ENCODE results near the gene ENGASE.

ENGASE gene

DNA sequence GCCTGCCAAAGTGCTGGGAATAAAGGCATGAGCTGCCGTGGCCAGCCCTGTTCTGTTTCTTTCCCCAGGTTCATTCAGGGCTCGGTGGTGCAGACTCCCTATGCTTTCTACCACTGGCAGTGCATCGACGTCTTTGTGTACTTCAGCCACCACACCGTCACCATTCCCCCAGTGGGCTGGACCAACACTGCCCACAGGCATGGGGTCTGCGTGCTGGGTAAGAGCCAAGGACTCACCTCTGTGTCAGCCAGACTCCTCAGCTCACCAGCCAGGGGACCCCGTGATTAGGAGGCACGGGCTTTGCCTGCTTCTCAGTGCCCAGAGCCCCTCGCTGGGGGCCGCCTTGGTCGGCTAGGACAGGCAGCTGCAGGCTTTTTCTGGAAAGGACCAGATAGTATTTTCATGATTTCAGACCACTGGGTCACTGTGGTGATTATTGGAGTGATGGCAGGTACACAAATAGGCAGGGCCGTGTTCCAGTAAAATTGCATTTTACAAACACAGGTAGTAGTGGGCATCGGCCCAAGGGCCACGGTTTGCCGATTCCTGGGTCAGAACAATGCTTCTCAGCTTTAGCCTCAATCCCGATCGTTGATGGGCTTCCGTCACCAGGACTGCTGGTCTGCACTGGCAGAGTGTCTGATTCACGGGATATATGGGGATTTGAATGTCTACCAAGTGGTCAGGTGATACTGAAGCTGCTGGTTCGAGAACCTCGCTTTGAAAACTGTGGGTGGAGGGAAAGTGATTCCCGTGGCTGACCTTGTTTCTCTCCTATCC is 5.0 kb downstream of the ENGASE start:
- no peak for DNase-seq (ENCODE audit: low read depth)

DNA sequence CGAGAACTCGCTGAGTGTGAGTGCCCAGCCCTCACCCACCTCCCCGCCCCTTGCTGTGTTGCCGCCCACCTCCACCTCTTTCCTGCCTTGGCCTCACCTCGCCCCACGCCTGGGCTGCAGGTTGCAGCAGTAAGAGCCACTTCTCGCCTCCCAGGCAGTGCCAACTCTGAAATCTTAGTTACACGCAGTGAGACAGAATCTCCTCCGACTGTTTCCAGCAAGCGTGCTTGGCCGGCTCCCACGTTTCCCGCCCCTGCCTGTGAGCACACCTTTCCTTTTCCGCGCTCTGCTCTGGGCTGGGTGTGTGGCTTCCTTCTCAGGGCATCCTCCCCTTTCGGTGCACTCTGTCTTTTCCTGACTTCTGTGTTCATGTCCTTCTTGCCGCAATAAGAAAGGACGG is 5.7 kb downstream of the ENGASE start:
- DNase-seq (ENCODE audit: low read depth), result no peak

DNA sequence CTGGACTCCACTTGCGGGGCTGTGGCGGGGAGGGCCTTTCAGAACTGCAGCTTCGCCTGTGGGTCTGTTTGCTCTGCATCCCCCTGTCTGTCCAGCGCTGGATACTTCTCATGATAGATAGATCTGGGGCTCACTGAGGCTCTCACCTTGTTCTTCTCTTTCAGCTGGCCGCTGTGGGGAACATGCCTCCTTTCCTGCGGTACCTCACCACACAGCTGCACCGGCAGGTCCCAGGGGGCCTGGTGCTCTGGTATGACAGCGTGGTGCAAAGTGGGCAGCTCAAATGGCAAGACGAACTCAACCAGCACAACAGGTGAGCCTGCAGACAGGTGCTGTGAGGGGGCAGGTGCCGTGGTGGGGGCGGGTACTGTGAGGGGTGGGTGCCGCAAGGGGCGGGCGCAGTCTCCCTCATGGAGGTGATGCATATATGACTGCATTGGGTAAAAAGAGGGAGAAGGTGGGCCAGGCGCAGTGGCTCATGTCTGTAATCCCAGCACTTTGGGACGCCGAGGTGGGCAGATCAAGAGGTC is 6.2 kb downstream of the ENGASE start:
- DNase-seq (ENCODE audit: low read depth), result no peak

DNA sequence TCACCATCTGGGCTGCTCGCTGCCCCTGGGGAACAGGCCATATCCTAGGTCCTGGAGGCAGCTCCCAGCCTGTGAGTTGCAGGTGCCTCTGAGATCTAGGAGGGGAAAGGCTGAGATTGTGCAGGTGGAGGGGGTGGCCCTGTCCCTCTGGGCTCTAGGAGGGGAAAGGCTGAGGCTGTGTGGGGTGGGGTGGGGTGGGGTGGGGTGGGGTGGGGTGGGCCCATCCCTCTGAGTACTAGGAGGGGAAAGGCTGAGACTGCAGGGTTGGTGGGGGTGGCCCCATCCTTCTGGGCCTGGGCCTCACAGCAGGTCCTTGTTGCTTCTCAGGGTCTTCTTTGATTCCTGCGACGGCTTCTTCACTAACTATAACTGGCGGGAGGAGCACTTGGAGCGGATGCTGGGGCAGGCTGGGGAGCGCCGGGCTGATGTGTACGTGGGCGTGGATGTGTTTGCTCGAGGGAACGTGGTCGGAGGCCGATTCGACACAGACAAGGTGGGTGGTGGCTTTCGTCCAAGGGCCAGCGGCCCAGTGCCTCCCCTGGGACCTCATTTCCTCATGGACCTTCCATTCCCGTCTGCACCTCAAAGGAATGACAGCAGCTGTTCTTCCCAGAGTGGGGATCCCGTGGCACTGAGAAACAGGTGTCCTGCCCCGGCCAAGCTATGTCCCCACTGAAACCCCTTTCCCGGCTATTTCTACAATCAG is 7.1 kb downstream of the ENGASE start:
- DNase-seq (ENCODE audit: low read depth), result no peak

DNA sequence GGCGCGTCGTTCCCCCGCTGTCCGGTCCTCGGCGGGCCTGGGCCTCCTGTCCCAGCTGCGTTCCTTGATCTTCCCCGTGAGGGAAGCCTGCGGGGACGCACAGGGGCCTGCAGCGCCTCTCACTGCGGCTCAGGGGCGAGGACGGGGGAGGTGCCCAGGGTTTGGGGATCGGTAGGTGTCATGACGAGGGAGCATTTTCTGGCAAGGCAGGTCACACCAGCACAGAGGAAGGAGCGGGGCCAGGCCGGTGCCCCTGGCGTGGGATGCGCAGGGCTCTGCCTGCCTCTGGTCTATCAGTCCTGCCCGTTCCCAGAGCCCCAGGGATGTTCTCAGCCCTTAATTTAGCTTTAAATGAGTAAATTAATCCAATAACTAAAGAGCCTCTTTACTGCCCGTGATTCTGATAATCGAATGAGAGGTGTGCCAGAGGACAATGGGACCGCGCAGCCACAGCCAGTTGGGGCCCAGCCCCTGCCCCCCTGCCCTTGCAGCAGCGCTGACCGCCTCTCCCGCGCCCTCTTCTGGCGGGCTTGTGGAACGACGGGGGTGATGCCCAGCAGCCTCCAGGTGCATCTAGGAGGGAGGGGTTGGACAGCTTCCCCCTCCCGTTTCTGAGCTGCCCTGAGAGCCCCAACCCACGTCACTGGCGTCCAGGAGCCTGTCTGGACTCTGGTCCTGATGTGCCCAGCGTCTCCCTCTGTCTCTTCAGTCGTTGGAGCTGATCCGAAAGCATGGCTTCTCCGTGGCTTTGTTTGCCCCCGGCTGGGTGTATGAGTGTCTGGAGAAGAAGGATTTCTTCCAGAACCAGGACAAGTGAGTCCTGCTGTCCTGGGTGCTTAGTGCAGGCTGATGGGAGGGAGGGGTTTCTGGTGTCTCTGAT is 7.9 kb downstream of the ENGASE start:
- DNase-seq (ENCODE audit: low read depth), result peak; percentile 22

DNA sequence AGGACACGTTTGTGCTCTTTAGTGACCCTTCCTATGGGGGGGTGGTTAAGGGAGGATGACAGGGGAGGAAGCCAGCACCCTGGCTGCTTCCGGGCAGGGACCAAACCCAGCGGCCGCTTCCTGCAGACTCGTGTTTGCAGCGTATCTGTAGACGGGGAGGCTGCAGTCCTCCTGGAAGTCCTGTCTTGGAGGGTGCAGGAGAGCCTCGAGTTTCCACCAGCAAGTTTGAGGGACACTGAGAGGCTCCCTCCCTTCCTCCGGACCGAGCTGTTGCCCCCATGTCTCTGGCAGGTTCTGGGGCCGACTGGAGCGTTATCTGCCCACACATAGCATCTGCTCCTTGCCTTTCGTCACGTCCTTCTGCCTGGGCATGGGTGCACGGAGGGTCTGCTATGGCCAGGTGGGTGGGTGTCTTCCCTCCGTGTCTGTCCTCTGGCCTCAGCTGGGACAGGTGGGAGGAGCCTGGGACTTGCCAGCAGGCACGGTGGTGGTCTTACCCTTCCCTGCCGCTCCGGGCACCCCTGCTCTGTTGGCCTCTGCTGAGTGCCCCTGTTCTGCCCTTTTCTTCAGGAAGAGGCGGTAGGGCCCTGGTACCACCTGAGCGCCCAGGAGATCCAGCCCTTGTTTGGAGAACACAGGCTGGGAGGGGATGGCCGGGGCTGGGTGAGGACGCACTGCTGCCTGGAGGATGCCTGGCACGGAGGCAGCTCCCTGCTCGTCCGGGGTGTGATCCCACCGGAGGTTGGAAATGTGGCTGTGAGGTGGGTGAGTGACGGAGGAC is 8.8 kb downstream of the ENGASE start:
- no peak for DNase-seq (ENCODE audit: low read depth)

DNA sequence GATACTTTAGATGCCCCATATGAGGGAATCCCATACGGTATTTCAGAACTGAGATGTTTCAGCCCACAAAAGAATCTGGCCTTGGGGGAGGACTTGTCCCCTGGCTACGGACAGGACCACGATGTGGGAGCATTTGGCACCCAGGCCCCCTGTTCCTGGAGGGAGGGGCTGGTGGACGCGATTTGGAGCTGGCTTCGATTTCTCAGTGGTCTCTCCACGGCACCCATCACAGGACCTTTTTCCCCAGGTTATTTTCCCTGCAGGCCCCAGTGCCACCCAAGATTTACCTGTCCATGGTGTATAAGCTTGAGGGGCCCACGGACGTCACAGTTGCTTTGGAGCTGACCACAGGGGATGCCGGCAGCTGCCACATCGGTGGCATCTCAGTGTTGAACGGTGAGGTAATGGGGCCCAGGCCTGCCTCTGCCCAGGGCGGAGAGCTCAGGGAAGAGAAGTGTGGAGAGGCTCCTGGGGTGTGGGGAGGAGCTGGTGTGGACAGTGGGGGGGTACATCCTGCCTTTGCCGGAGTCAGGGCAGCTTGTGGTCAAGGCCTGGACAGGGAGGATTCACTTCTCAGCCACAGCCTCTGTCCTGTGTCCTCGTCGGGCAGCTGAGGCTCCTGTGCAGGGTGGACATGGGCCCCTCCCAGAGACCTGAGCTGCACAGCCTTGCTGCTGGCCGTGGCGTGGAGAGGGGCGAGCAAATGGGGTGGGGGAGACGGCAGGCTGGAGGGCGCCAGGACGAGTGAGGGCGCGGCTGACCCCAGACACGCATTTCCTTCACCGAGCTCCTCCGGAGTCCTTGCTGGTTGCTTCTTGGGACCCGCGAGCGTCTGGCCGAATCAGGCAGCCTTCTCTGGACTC is 9.9 kb downstream of the ENGASE start:
- no peak for DNase-seq (ENCODE audit: low read depth)

DNA sequence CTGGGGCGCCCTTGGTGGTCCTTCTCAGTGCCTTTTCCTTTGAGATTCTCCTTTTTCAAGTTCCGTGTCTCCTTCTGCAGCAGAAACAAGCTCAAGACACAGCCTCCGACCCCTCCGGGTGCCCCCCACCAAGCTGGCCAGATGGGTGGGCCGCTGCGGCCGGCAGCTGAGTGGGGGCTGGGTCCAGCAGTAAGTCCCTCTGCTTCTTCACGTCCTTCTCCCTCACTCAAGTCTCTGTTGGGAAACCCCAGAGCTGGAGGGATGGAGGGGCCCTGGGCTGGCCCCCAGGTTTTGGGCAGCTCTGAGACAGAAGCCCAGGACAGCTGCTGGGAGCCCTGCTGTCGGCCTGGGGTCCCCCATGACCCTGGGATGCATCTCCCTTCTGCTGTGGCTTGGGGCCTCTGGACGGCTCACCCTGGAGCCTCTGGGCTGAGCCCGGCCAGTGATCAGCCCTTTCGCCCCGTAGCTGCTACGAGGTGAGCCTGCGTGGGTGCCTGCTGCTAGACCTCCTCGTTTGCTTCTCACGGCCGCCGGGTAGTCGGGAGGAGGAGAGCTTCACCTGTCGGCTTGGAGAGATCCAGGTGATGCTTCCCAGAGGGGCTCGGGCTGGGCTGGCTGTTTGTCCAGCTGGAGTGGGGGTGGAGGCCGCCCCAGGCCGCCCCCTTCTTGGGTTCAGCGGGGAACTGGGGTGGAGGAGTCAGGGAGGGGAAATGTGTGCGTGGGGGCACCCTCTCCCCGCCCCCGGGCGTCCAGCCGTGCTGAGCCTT is 10.7 kb downstream of the ENGASE start:
- no peak for DNase-seq (ENCODE audit: low read depth)

DNA sequence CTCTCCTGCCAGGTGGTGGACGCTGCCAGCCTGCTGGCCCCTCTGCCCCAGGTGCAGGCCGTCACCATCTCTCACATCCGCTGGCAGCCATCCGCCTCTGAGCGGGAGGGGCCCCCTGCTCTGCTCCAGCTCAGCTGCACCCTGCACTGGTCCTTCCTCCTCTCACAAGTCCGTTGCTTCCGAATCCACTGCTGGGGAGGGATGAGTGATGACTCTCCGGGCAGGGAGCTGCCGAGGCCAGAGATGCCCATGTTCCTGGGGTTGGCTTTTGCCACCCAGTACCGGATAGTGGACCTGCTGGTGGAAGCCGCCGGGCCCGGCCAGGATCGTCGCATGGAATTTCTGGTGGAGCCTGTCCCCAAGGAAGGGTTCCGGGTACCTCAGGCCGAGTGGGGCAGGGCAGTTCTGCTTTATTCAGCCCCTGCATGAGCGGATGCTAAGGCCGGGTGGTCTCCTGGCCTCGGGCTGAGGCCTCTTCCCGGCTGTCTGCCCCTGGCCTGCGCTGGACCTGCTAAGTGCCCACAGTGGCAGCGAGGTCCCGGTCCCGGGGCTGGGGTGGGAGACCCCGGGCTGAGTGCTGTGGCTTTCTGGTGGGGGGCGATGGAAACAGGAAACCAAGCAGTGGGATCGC is 11.4 kb downstream of the ENGASE start:
- DNase-seq (ENCODE audit: low read depth), result no peak

DNA sequence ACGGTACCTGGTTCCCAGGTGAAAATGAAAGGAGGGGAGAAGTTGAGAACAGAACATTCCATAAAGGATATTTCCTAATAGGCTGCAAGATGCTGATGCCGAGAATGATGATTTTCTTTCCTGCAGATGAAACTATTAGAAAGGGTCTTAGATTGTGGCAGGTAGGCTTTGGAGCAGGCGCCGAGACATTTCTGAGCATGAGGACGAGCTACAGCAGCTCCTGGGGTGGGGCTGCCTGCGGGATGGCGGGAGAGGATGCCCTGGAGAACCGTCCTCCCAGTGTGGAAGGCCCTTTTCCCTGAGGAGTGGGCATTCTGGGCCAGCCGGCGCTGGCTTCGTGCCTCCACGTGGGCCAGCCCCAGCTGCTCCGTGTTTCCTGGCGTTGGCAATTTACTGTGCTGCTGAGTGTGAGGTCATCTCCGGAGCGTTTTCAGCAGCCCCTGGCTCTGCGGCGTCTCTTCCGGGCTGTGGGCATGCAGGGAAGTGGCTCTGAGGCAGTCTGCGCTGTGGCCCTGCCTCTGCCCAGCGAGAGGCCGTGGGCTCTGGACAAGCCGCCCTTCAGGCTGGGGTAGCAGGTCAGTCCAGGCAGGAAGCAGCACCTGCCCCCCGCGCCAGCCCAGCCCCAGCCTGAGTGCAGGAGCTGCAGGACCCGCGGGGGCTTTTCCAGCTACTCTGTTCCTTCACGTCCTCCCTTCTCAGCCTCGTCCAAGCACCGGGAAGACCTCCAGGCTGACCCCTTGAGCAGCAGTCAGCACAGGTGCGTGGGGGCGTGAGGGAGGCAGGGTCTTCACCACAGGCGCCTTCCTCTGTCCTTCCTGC is 12.2 kb downstream of the ENGASE start:
- DNase-seq (ENCODE audit: low read depth), result no peak

DNA sequence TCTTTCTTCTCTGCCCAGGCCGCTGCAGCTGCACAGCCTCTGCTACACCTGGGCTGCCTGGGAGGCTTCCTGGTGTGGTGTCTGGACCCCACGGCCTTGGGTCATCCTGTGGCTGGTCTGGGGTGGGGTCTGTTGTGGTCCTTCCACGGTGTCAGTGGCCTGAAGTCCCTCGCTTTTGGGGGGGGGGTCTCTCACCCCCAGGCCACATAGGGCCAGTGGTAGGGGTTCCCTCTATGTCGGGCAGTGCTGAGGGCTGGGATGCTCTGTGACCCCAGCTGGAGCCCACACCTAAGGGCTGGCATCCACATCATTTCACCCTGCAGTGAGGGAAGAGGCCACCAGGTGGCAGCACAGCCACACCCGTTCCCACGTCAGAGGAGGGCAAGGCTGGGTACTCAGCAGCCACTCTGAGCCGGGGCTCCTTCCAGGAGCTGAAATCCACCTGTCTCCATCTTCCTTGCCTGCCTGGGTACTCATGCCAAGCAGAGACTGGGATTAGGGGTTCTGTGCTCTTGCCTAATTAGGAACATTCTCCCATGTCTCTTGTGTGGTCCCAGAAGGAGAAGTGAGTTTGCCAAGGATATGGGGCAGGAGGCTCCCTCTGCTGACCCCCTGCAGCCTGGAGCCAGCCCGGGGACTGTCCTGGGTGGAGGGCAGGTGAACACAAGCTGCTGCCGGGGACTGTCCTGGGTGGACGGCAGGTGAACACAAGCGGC is 13.0 kb downstream of the ENGASE start:
- DNase-seq (ENCODE audit: low read depth), result peak; percentile 27

DNA sequence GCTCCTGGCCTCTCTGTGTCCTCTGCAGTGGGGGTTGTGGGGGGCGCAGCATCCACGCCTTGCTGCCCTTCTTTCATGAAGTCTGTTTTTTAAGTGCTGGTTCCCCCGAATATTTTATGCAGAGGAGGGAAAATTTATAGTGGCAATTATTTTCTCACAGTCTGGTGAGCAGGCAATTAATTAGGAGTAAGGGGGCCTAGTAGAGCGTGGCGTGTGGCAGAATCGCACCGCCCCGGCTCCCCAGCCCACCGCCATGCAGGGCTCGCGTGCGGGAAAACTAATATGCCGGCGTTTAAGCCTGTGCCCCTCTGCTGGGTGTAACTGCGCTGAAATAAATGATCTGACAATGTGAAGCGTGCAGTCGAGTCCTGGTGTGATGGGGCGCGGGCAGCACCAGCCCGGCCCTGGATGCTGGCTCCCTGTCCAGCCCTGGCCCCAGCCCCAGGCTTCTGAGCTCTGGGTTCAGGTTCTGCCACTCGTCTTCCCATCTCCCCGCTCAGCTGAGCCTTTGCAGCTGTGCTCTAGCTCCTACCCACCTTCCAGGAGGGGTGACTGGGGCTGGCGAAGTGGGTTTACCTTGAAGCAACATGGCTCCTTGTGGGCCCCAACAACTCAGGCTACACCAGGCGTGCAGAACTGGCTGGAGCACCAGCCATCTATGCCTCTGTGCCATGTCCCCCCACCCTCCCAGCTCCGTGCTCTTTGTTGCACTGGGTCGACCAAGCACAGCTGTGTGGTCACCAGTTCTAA is 13.8 kb downstream of the ENGASE start:
- no peak for DNase-seq (ENCODE audit: low read depth)

DNA sequence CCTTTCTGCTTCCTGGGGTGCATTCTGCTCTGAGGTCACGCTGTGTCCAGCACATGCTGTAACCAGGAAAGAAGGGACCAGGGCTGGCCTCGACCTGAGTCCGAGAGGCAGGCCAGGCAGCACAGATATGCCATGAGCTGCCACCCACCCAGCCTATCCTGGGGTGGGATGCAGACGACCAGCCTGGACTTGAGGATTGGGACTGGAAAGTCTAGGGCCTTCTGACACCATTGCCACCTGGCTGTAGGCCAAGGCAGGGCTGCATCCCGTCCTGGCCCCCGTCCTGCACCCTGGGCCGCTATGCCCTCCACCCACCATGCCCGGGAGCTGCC is 14.3 kb downstream of the ENGASE start:
- no peak for DNase-seq (ENCODE audit: low read depth)

DNA sequence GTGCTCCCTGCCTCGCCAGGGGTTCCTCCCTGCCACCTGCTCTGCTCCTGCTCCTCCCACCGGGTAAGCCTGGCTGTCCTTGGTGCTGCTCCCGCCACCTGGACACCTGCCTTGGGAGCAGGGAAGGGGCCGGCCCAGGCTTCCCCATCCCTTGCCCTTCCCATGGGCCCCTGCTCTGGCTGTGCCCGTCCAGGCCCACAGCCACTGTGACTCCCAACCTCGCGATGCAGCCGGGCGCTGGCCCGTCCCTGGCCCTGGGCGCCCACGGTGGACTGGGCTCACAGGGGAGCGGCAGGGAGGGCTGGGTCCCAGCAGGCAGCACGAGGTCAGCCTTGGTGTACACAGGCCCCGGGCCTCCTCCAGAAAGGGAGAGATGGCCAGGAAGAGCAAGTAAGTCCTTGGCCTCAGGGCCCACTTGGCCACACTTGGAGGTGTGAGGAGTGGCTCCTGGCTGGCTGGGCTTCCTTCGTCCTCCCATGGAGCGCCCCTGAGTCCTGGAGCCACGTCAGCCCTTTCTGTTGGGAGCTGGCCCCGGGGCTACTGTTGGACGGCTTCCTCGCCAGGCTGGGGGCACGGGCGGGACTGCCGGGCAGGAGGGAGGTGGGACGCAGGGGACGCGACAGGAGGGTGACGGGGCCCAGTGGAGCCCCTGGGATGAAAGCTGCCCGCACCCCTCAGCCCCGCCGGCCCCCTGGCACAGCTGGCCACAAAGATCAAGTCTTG is 15.3 kb downstream of the ENGASE start:
- DNase-seq (ENCODE audit: low read depth), result no peak

DNA sequence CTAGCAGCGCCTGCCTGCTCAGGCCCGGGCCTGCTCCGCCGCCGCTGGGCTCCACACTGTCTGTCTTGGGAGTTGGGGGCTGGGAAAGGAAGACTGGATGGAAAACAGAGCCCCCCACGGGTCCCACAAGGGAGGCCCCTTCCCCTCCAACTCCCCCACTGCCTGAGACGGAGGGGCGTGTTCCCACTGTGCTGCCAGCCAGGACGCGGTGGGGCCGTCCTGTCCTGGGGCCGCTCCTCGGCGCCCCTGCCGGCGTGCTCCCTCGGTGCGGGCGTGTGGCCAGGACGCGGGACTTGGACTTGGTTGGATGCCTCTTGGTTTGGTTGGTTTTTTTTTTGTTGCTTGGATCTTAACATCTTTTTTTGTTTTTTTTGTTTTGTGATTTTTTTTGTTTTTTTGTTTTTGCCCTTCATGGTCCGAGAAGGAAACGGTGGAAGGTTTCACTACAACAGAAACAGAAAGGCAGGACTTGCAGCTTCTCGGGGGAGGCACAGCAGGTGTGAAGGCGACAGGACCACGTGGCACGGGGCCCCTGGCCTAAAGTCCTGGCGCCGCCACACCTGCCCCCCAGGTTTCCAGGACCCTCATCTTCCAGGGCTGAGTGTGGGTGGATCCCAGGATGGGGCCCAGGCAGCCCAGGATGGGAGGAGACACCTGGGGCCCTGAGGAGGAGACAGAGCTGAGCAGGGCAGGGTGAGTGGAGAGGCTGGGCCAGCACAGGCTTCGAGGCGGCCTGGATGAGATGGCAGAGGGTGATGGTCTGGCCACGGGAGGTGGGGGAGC is 16.0 kb downstream of the ENGASE start:
- DNase-seq (ENCODE audit: low read depth), result no peak

DNA sequence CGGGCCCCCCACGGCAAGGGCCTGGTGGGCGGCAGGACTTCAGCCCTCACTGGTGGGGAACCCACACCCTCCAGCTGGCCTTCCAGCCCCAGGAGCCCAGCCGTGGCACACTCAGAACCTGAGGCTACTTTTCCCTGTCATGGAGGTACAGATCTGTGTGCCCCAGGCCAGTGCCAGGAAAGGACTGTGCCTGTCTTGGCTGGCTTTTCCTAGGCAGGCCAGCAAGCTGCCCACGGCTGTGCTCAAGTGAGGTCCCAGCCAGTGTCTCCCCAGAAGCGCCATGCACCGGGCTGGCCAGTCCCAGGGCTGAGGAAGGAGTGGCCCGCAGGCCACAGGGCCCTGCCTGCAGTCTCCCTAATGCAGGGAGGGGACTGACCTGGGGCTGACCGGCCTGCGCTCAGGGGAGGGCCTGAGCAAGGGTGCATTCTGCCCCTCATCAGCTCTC is 16.6 kb downstream of the ENGASE start:
- no peak for DNase-seq (ENCODE audit: low read depth)

All from activated T-helper 1 cell treated with Interleukin-2 at 50 U/mL for 16 hours (primary cell).